H9 (cell line): ENCODE measurements around the gene LRRC8B. TPM values are rescaled to one million over a fixed set of nuclear protein-coding genes. Genes with fewer than 3 reads are reported as not detected.

Source experiments
- DNase-seq: peaks from one replicate; pipeline ENCODE4 v3.0.0-alpha.2; 2017
- H2AFZ ChIP-seq: one replicate; pipeline ENCODE4 v1.6.1; 2013; ENCODE audit warnings: mild to moderate bottlenecking, low read length, control low read depth, moderate library complexity
- H2AK5ac ChIP-seq: 2 replicates; pipeline ENCODE4 v1.6.1; 2013; ENCODE audit warnings: low read length, control low read depth, mixed read lengths; ENCODE audit not compliant: insufficient read length
- H2BK120ac ChIP-seq: one replicate; pipeline ENCODE4 v1.6.1; 2013; ENCODE audit warnings: low read depth, mild to moderate bottlenecking, low read length, control low read depth, inconsistent platforms; ENCODE audit not compliant: poor library complexity, severe bottlenecking
- H2BK12ac ChIP-seq: 2 replicates; pipeline ENCODE4 v1.6.1; 2013; ENCODE audit warnings: low read length, control low read depth, mixed read lengths, low read depth; ENCODE audit not compliant: insufficient read length
- H2BK15ac ChIP-seq: 2 replicates; pipeline ENCODE4 v1.6.1; 2013; ENCODE audit warnings: low read depth, low read length, control low read depth
- H2BK20ac ChIP-seq: one replicate; pipeline ENCODE4 v1.6.1; 2013; ENCODE audit warnings: low read depth, mild to moderate bottlenecking, low read length, control low read depth, inconsistent platforms; ENCODE audit not compliant: poor library complexity, severe bottlenecking
- H2BK5ac ChIP-seq: 2 replicates; pipeline ENCODE4 v1.6.1; 2013; ENCODE audit warnings: low read length, control low read depth, mixed read lengths; ENCODE audit not compliant: insufficient read length
- H3K14ac ChIP-seq: 2 replicates; pipeline ENCODE4 v1.6.1; 2013; ENCODE audit warnings: low read length, control low read depth; ENCODE audit not compliant: insufficient read depth
- H3K18ac ChIP-seq: 2 replicates; pipeline ENCODE4 v1.6.1; 2013; ENCODE audit warnings: low read depth, mild to moderate bottlenecking, mixed read lengths, low read length, control low read depth; ENCODE audit not compliant: insufficient read length
- H3K23ac ChIP-seq: 2 replicates; pipeline ENCODE4 v1.6.1; 2013; ENCODE audit warnings: low read length, control low read depth, mixed read lengths, low read depth; ENCODE audit not compliant: insufficient read length
- H3K23me2 ChIP-seq: 2 replicates; pipeline ENCODE4 v1.6.1; 2013; ENCODE audit warnings: low read depth, mild to moderate bottlenecking, mixed read lengths, low read length, control low read depth; ENCODE audit not compliant: insufficient read length, poor library complexity, severe bottlenecking
- H3K27ac ChIP-seq: 2 replicates; pipeline ENCODE4 v1.5.1; 2013; ENCODE audit warnings: low read length, control low read depth, mixed read lengths, low read depth; ENCODE audit not compliant: insufficient read length
- H3K27me3 ChIP-seq: 2 replicates; pipeline ENCODE4 v1.6.1; 2013; ENCODE audit warnings: low read length, control low read depth, inconsistent platforms; ENCODE audit not compliant: insufficient read depth
- H3K4ac ChIP-seq: 2 replicates; pipeline ENCODE4 v1.6.1; 2013; ENCODE audit warnings: low read depth, mild to moderate bottlenecking, control low read depth, inconsistent platforms, low read length, moderate library complexity
- H3K4me1 ChIP-seq: 2 replicates; pipeline ENCODE4 v1.6.1; 2013; ENCODE audit warnings: low read length, control low read depth, inconsistent platforms; ENCODE audit not compliant: insufficient read depth
- H3K4me2 ChIP-seq: 2 replicates; pipeline ENCODE4 v1.6.1; 2013; ENCODE audit warnings: low read length, control low read depth, mixed read lengths; ENCODE audit not compliant: insufficient read length, insufficient read depth
- H3K56ac ChIP-seq: 2 replicates; pipeline ENCODE4 v1.6.1; 2013; ENCODE audit warnings: low read depth, mild to moderate bottlenecking, mixed read lengths, low read length, control low read depth; ENCODE audit not compliant: insufficient read length
- H3K79me1 ChIP-seq: 2 replicates; pipeline ENCODE4 v1.6.1; 2013; ENCODE audit warnings: low read depth, mild to moderate bottlenecking, moderate library complexity, low read length, control low read depth, inconsistent platforms; ENCODE audit not compliant: insufficient read depth, poor library complexity, severe bottlenecking
- H3K79me2 ChIP-seq: 2 replicates; pipeline ENCODE4 v1.6.1; 2013; ENCODE audit warnings: low read length, control low read depth, inconsistent platforms; ENCODE audit not compliant: insufficient read depth
- H3K9ac ChIP-seq: 2 replicates; pipeline ENCODE4 v1.6.1; 2013; ENCODE audit warnings: low read length, control low read depth, mixed read lengths; ENCODE audit not compliant: insufficient read length; ENCODE audit errors: extremely low read depth
- H3K9me3 ChIP-seq: one replicate; pipeline ENCODE4 v1.6.1; 2013; ENCODE audit warnings: low read depth, low read length, inconsistent platforms; ENCODE audit not compliant: control insufficient read depth
- H3T11ph ChIP-seq: one replicate; pipeline ENCODE4 v1.6.1; 2013; ENCODE audit warnings: mild to moderate bottlenecking, low read length, control low read depth, inconsistent platforms
- H4K20me1 ChIP-seq: one replicate; pipeline ENCODE4 v1.6.1; 2013; ENCODE audit not compliant: control insufficient read depth, insufficient read length, insufficient read depth
- H4K5ac ChIP-seq: 2 replicates; pipeline ENCODE4 v1.6.1; 2013; ENCODE audit warnings: low read depth, mild to moderate bottlenecking, mixed read lengths, low read length, control low read depth; ENCODE audit not compliant: insufficient read length
- H4K8ac ChIP-seq: replicated peaks from 2 replicates; pipeline ENCODE4 v1.6.1; 2013; ENCODE audit warnings: low read length, control low read depth, mixed read lengths, low read depth; ENCODE audit not compliant: insufficient read length
- H4K91ac ChIP-seq: 2 replicates; pipeline ENCODE4 v1.6.1; 2013; ENCODE audit warnings: low read depth, mild to moderate bottlenecking, moderate library complexity, mixed read lengths, low read length, control low read depth; ENCODE audit not compliant: insufficient read length
- H3K27ac Mint-ChIP-seq, 3 experiments: 2 replicates in 2 of 3; 3 replicates in 1 of 3; pipeline ENCODE4 v1.8.0; 2020 to 2021; ENCODE audit warnings: mixed read lengths in 3 of 3, mild to moderate bottlenecking in 1 of 3, moderate library complexity in 1 of 3
- H3K27me3 Mint-ChIP-seq: 2 replicates; pipeline ENCODE4 v1.8.0; 2021; ENCODE audit warnings: low read depth, mild to moderate bottlenecking, moderate library complexity, mixed read lengths
- H3K36me3 Mint-ChIP-seq, 3 experiments: 2 replicates in 2 of 3; 3 replicates in 1 of 3; pipeline ENCODE4 v1.8.0; 2020 to 2021; ENCODE audit warnings: low read depth in 3 of 3, mixed read lengths in 3 of 3; ENCODE audit not compliant: insufficient read depth in 1 of 3
- H3K4me1 Mint-ChIP-seq, 2 experiments: 2 replicates each; pipeline ENCODE4 v1.8.0; 2020; ENCODE audit warnings: mixed read lengths in 2 of 2
- H3K4me3 Mint-ChIP-seq, 2 experiments: 2 replicates in 1 of 2; 3 replicates in 1 of 2; pipeline ENCODE4 v1.8.0; 2020 to 2021; ENCODE audit warnings: mild to moderate bottlenecking in 2 of 2, mixed read lengths in 2 of 2, moderate library complexity in 1 of 2
- H3K9me3 Mint-ChIP-seq, 2 experiments: 2 replicates in 1 of 2; 3 replicates in 1 of 2; pipeline ENCODE4 v1.8.0; 2020; ENCODE audit warnings: mild to moderate bottlenecking in 2 of 2, mixed read lengths in 2 of 2, moderate library complexity in 1 of 2
- WGBS: extraction: QIAGEN DNeasy Blood & Tissue Kit; methylation state at CpG from one replicate; pipeline ENCODE4 v1.1.7; 2013; ENCODE audit warnings: missing lambda C conversion rate, low lambda C conversion rate, mixed read lengths; ENCODE audit not compliant: insufficient read length; ENCODE audit errors: extremely low coverage; 5-methylcytosine and 5-hydroxymethylcytosine counted together
- total RNA-seq: library from RNA; stranded (reverse); gene quantifications from 2 replicates; pipeline ENCODE4 v1.2.1, GENCODE V29; 2021
- TF ChIP-seq, protein P1 (sequence below): fragments of 200-600 bp; sonication (generic); conservative IDR thresholded peaks from 3 replicates; pipeline ENCODE4 v1.8.0; 2021; ENCODE audit warnings: antibody characterized with exemption, mild to moderate bottlenecking

The LRRC8B gene
- total RNA-seq, 1 experiment from 2014 or later = 33.2 TPM

DNA sequence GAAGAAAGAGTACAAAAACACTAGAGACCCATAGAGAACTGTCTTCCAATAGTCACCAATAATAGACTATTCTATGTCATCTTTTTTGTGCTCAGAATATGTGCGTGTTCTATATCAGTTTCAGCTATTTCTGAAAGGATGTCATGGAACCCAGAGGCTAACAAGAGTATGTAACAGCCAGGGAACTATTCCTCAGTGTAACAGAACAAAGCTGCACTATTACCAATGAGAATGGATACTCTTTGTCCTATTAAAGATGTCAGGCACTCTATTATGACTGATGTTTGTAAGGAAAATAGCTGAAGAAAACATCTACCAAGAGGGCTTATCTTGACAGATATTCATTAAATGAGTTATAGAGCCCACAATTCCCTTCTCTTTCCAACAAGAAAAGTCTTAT lies 99.7 kb downstream of the LRRC8B start:
- no peak for DNase-seq
- no peak overlapping the region for H4K8ac ChIP-seq
- H3K27me3 ChIP-seq = no peaks in the 10 kb centered on the region
- no peaks in the 10 kb centered on the region for H3K79me2 ChIP-seq
- H2BK15ac ChIP-seq = no peak overlapping the region
- no peak overlapping the region for H4K5ac ChIP-seq
- no peak overlapping the region for H3K27ac Mint-ChIP-seq
- no peak overlapping the region for H2AK5ac ChIP-seq
- H2BK20ac ChIP-seq = no peak overlapping the region
- TF ChIP-seq, protein P1, sequence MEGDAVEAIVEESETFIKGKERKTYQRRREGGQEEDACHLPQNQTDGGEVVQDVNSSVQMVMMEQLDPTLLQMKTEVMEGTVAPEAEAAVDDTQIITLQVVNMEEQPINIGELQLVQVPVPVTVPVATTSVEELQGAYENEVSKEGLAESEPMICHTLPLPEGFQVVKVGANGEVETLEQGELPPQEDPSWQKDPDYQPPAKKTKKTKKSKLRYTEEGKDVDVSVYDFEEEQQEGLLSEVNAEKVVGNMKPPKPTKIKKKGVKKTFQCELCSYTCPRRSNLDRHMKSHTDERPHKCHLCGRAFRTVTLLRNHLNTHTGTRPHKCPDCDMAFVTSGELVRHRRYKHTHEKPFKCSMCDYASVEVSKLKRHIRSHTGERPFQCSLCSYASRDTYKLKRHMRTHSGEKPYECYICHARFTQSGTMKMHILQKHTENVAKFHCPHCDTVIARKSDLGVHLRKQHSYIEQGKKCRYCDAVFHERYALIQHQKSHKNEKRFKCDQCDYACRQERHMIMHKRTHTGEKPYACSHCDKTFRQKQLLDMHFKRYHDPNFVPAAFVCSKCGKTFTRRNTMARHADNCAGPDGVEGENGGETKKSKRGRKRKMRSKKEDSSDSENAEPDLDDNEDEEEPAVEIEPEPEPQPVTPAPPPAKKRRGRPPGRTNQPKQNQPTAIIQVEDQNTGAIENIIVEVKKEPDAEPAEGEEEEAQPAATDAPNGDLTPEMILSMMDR = no peak
- H3K4ac ChIP-seq = no peak overlapping the region
- H4K91ac ChIP-seq = no peak overlapping the region
- H2BK12ac ChIP-seq = no peak overlapping the region
- no peak overlapping the region for H2BK120ac ChIP-seq
- H3K23ac ChIP-seq = no peak overlapping the region
- no peaks in the 10 kb centered on the region for H3K9me3 Mint-ChIP-seq
- no peak overlapping the region for H3K9ac ChIP-seq
- H3K27ac ChIP-seq = no peak overlapping the region
- no peak overlapping the region for H3K4me2 ChIP-seq
- no peak overlapping the region for H2BK5ac ChIP-seq
- H3K4me1 Mint-ChIP-seq = peaks cover 2 to 4% of the 10 kb centered on the region in 2 experiments; a peak in 1 of 4 replicates
- no peaks in the 10 kb centered on the region for H3K27me3 Mint-ChIP-seq
- H3K4me1 ChIP-seq = no peaks in the 10 kb centered on the region
- H2AFZ ChIP-seq = no peak overlapping the region
- H4K20me1 ChIP-seq = no peaks in the 10 kb centered on the region
- no peak overlapping the region for H3K4me3 Mint-ChIP-seq
- no peaks in the 10 kb centered on the region for H3K79me1 ChIP-seq
- no peaks in the 10 kb centered on the region for H3K36me3 Mint-ChIP-seq
- H3K14ac ChIP-seq = no peak overlapping the region
- no peak overlapping the region for H3K56ac ChIP-seq
- no peak overlapping the region for H3T11ph ChIP-seq
- no peak overlapping the region for H3K18ac ChIP-seq
- H3K9me3 ChIP-seq = no peaks in the 10 kb centered on the region
- H3K23me2 ChIP-seq = no peaks in the 10 kb centered on the region
- no CpG with 5 or more reads among the region's 1 CpG for WGBS
